Activated CD4-positive, alpha-beta T cell treated with anti-CD3 and anti-CD28 coated beads for 48 hours (primary cell): ENCODE data around the gene GMPS.
"Not testable (repeated sequence)": the region's sequence is repeated elsewhere in the genome, so short reads cannot be mapped to it uniquely, and the experiment has no call there.

ENCODE experiments used
- DNase-seq: peaks from one replicate; pipeline ENCODE4 v3.0.0-alpha.2; 2020

Gene GMPS

DNA sequence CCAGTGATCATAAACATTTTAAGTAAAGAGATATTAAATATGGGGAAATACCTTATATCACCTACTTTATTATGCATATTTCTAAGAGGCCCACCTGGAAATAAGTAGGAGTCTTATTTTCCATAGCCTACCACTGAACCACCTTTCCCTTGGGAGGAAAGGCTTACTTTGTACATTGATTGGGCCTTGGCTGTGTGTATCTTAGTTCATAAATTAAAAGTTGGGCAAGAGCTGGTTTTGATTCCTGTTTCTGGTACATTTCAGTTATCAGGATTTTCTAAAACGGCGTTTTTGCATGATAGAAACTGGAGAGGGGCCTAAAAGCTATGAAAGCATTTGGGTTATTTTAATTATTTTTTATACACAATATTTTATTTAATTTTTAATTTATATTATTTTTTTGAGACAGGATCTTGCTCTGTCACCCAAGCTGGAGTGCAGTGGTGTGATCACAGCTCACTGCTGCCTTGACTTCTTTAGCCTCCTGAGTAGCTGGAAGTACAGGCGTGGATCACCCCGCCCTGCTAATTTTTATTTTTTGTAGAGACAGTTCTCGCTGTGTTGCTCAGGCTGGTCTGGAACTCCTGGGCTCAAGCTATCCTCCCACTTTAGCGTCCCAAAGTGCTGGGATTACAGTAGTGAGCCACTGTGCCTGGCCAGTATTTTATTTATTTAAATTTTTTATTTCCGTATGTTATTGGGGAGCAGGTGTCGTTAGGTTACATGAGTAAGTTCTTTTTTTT lies 2.6 kb downstream of the GMPS start:
- no peak for DNase-seq

DNA sequence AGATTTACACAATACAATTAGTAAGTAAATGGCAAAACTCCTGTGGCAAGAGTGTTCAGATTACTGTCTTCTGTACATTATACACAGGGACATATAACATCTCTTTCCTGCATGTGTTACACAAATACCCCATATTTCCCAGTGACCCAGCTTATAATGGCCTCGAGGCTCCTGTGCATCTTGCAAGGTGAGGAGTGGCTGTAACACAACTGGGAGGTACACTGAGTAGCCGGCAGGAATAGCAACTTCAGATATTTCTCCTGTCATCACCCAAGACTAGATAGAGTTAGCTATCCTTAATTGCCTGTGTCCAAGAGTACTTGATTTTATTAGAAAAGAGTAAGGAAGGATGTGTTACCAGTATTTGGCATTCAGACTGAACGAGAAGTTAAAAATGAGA lies 5.6 kb downstream of the GMPS start:
- DNase-seq, result no peak

DNA sequence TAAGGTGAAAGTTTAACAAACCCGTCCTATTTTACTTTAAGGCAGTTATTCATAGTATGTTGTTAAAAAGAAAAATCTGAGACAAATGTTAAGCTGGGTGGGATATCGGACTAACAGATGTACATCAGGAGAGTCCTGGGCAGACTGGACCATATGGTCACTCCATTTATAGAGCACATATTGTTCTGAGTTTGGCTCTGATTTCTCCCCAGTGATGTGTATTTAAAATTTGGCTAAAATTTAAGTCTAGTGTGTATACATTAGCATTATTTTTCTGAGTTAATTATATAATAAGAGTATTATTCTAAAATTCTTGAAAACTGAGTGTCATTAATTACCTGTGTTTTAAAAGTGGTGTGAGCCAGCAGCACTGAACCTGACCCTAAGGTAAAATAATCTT lies 6.1 kb downstream of the GMPS start:
- DNase-seq, result no peak

DNA sequence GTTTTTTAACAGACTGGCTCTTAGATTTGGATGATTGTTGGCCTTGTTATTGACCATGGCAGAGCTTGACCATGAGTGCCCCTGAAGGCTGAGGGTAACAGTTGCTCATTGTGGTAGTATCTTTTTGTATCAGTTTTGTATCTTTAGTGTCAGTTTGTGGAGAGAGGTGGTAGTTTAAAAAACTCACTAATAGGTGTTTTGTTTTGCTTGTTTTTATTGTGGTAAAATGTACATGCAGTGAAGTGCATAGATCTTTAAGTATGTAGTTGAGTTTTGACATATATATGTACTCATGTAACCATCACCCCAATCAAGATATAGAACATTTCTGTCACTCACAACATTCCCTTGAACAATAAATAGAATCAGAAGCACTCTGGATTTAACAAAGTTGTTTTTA lies 9.8 kb downstream of the GMPS start:
- no peak for DNase-seq

DNA sequence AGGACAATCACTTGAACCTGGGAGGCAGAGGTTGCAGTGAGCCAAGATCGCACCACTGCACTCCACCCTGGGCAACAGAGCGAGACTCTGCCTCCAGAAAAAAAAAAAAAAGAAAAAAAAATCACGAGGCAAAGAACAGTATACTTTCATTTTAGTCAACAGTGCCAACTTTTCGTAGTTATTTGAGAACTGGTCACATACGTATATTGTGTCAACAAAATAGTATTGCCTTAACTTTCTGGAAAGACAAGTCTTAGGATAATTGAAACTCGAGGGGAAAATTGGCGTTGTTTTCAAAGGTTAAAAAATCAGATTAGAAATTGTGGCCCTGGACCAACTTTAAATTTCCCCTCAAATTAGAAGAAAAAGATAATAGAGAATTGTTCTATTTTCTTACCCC lies 13.8 kb downstream of the GMPS start:
- no peak for DNase-seq

DNA sequence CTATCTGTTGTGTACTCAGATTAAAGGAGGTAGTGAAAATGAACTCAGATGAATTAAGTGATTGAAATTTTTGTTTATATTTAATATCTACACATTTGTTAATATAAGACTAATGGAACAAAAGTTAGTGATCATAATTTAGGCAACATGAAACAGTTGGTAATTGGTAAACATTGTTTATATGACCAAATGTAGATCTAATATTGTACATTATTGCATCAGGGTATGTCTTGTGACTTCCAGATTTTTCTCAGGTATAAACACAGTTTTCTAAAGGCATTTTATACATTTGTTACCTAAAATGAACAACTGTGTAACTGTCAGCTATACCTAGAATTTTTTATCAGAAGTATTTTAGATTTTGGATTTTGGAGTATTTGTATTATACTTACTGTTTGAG lies 14.8 kb downstream of the GMPS start:
- DNase-seq, result no peak

DNA sequence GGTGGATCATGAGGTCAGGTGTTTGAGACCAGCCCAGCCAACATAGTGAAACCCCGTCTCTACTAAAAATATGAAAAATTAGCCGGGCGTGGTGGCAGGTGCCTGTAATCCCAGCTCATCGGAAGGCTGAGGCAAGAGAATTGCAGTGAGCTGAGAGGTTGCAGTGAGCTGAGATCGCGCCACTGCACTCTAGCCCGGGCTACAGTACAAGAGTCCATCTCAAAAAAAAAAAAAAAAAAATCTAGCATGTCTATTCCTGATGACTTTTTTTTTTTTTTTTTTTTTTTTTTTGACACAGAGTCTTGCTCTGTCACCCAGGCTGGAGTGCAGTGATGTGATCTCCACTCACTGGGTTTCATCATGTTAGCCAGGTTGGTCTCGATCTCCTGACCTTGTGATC lies 15.9 kb downstream of the GMPS start:
- DNase-seq, result not testable (repeated sequence)

DNA sequence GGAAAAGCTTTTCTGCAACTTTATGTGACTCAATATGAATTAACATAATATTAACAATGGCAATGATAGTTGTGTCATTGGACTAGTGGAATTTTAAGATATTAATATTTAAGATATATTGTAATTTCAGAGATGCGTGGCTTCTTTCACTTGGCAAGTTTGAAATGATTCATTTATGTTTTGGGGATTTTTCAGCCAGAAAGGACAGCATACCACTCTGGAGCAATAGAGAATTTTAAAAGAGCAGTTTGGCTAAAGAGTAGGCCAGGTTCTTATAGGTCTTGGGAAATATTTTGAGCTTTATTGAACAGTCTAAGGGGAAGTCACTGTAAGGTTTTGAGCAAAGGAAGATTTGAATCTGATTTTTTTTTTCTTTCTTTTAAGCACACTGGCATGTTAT lies 16.5 kb downstream of the GMPS start:
- no peak for DNase-seq

DNA sequence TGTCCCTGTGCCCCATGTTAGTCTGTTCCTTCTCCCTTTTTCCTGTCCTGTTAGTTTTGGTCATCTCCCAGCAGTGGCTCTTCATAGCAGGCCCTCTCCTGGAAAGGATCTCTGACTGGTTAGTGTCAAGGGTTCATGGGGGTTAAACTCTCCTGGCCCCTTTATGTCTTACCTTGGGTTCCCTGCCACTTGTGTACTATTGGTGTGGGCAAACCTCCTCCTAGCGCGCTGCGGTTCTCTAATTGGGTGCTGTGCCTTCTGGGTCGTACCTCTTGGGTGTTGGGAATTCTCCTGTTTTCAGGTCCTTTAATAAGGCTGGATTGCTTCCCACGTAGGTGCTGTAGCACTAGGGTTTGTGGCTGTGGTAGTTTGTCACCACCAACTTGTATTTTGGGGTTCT lies 18.8 kb downstream of the GMPS start:
- DNase-seq, result no peak

DNA sequence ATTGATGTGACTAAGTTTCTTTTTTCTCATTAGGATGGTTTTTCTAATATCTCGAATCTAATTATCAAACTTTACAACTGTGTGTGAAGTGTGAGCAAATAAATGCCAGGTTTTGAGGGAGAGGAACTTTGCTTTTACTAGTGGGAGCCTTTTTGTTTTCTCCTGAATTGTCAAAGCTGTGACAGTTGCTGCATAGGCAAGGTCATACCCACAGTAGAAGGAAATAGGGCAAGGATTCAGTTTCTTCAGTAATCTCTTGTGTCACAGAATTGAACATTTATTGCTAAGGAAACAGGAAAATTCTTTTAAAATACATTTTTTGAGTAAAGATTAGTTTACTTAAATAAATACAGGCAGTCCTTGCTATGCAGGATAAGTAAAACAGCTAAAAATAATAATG lies 19.5 kb downstream of the GMPS start:
- DNase-seq, result no peak

DNA sequence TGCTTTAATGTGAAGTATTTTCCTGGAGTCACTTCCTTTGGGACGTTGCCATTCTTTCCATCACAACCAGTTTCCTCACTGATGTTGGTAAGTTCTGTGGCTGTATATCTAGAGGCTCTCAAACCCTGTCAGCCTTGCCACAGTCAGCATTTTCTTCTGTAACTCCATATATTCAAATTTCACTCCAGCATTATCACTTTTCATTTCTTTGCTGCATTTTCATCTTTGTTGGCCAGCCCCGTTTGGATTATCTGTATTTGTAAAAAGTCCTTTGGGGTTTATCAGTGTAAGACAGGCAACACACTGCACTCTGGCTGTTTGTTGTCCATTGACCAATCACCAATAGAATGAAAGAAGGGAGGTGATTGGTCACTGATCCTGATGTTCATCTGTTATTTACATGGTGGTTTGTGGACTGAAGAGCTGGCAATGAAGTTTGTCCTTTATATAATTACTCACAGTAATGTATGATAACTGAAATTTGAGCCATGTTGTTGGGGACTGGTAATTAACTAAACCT lies 20.3 kb downstream of the GMPS start:
- no peak for DNase-seq

DNA sequence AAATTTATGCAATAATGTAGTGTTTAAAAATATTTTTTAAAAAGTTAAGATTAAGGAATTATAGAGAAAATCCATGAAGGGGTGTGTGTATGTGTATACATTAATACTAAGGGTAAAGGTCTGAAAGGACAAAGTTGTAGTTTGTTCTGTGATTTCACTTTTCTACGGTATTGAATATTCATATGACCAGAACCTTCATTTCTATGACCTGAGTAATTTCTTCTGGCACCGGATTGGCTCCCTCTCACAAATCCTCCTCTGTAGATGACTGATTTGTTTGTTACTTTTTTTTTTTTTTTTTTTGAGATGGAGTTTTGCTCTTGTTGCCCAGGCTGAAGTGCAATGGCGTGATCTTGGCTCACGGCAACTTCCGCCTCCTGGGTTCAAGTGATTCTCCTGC lies 20.9 kb downstream of the GMPS start:
- no peak for DNase-seq

DNA sequence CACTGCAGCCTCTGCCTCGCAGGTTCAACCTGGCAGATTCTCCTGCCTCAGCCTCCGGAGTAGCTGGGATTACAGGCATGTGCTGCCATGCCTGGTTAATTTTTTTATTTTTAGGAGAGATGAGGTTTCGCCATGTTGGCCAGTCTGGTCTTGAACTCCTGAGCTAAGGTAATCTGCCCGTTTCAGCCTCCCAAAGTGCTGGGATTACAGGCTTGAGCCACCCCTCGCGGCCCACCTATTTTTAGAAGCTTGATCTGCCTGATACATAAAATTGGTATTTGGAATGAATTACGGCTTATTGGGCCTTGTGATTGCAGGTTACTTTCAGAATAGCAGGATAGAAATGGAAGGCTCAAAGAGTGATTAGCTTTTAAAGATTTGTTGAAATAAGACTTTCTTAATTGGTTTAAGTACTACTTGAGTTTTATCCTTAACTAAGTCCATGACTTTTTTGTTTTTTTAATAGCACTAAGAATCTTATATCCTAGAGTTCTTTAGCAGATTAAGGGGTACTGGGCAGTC lies 25.0 kb downstream of the GMPS start:
- DNase-seq, result no peak

DNA sequence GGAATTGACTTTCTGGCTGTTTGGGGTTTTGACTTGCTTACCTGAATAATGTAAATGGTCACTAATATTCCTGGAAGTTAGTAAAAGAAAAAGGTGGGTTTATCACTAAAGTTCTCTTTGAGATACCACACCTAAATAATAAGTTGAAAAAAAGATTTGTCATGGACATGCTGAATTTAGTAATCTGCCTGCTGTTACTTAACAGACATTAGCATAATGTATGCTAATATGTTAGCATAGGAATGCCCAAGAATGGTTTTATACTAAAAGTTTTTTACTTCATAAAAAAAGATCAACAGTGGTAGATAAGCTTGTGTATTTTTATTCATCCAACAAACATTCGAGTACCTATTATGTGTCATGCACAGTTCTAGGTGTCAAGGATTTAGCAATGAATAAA lies 36.5 kb downstream of the GMPS start:
- DNase-seq, result no peak

DNA sequence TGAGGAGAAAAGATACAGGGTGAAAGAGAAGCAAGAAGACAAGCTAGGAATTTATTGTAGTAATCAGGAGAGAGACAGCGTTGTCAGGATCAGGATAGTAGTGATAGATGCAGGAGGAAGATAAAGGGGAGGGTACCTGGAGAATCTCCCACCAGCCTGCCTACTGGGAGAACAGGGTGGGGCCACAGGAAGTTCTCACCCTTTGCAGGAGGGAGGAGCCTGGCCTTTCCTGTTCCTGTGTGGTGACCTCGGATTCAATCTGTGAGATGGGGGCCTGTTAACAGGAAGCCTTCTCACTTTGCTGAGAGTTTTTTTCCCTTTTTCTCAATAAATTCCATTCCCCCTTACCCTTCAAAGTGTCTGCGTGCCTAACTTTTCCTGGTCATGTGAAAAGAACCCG lies 37.6 kb downstream of the GMPS start:
- DNase-seq, result no peak

DNA sequence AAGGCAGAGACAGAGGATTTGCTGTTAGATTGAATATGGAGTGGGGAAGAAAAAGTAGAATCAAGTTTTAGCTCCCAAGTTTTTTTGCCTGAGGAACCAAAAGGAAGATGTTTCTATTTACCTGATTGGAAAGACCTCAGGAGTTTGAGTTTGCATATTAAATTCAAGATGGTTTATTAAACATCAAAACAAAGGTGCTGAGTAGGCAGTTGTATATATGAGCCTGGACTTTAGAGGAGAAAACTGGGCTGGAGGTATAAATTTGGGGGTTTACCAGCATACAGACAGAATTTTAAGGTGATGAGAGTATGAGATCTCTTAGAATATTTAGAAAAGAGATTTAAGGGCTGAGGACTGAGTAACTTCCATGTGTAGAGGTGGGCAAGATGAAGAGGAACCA lies 38.2 kb downstream of the GMPS start:
- DNase-seq, result no peak

DNA sequence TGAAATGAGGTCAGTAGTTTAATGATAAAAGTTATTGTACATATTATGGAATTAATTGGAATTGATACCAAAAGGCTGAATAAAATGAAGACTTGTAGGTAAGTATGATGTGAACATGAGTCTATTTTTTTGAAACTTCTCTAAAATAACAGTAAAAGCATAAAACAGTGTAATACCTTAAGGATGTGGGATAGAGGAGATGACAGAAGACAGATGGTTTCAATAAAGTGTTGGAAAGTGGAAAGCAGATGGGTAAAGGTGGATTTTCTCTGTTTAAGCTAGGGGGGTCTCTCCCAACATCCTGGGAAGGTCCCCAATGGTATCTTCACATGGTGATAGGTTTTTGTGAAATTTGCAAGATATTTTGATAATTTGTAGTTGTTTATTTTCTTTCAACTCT lies 41.6 kb downstream of the GMPS start:
- no peak for DNase-seq

DNA sequence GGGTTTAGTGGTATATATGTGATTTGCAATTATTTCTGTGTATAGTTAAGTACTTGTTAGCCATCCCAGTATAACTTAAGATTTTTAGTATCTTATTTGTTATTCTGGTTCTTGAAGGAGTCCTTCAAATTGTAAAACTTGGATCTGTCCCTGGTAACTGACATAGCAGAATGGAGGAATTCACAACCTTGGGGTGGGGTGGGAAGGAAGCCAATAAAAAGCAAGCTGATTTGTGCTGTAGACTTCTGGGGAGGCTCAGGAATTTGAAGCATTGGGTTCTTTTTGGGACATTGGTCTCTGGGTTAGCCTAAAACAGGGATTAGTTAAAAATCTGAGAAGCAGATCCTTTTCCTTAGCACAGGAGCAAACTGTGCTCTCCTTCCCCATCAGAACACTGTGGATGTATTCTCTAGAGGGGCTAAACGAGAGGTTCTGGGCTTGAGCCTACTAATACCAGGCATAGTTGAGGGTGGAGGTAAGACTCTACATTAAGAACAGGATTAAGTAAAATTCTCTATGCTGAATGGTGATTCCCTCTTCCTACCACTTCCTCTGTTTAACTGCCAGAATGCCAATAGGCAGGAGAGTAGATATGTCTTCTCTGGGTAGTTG lies 42.2 kb downstream of the GMPS start:
- DNase-seq, result no peak

DNA sequence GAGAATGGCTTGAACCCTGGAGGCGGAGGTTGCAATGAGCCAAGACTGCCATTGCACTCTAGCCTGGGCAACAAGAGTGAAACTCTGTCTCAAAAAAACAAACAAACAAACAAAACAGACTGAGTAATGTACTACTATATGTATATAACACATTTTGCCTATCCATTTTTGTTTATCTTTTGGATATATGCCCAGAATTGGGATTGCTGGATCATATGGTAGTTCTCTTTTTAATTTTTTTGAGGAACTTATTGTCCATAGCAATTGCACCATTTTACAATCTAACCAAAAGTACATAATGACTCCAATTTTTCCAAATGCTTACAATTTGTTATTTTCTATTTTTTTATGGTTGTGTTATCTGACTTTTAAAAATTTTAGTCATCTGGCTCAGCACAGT lies 47.3 kb downstream of the GMPS start:
- DNase-seq, result no peak

DNA sequence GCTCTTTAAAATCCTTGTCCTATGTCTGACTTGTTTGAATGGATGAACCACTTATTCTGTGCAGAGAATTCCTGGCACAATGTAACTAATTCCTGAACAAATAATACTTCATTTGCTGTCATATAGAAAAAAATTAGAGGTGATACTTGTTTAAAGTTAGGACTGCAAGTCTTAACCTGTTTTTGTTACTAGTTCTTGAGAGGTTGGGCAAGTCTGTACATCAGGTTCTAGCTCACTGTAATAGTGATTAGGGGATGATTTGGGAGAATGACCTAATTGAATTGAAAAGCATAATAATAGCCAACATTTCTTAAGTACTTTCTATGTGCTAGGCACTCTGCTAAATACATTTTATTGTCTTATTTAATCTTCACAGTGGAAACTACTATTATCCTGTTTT lies 49.3 kb downstream of the GMPS start:
- no peak for DNase-seq

DNA sequence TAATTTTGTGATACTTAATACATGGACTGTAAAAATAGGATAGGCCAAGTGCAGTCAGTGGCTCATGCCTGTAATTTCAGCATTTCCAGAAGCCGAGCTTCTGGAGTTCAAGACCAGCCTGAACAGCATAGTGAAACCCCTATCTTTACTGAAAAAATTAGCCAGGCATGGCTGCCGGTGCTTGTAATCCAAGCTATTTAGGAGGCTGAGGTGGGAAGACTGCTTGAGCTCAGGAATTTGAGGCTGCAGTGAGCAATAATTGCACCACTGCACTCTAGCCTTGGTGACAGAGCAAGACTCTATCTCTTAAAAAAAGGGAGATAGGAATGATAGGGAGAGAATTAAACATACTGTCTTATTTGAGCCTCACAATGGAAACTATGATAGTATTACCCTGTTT lies 51.0 kb downstream of the GMPS start:
- DNase-seq, result no peak

DNA sequence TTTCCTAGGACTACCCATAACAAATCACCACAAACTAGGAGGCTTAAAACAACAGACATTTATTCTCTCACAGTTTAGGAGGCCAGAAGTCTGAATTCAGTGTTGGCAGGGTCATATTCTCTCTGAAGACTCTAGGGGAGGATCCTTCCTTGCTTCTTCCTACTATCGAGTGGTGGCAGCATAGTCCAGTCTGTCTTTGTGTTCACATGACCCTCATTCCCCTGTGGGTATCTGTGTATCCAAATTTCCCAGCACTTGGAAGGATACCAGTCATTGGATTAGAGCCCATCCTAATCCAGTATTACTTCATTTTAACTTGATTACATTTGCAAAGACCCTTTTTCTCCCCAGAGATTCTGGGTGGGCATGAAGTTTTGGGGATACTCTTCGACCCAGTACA lies 63.8 kb downstream of the GMPS start:
- no peak for DNase-seq

DNA sequence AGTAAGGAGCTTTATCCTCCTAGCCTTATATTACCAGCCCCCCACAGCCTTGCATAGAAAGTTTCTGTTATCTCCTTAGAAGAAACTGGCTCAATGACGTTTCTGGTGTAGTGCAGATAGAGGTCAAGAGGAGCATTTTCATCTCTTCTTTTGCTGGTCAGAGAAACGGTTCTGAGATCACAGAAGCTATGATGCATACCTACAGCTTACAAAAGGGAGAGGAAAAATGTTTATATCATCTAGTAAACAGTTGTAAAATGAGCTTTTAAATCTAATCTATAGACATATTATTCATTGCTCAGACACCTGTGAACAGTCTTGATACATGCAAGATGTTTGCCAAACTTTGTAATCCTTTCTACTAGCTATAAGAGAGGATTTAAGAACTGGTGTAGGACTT lies 68.0 kb downstream of the GMPS start:
- DNase-seq, result no peak

DNA sequence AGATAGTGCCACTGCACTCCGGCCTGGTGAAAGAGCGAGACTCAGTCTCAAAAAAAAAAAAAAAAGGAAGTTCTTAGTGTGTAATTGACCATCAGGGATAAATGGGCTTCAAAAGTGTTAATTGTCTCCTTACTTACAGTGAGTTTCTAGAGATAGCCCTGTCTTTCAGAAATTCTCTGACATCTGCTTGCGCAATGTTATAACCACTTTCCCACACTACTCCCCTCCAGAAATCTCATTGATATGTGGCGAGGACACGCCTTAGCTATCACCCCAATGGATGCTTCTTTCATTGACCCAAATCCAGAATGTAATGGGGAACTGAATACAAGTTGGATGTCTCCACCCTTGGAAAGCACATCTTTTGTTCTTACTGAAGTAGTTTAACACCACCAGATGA lies 70.9 kb downstream of the GMPS start:
- DNase-seq, result no peak

DNA sequence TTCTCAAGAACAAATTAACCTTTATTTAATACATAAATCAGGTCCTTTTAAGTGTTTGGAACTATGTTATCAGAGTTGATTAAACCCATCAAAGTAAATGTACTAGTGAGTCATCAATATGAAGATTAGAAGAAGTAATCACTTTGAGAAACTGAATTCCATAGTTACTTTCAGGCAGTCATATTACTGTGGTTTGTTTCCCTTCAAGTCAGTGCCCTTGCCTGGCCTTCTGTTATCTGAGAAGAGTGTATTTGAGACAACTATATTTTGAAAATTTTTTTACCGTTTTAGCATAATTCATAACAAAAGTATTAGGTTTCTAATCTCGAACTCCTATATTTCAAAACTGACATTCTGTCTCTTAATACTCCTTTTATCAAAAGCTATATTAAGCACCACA lies 73.6 kb downstream of the GMPS start:
- no peak for DNase-seq
